ENCODE results near the gene MYO9A. TPM values are rescaled to one million over a fixed set of nuclear protein-coding genes. Genes with fewer than 3 reads are reported as not detected.

MYO9A gene
- total RNA-seq, 4 donors from 2014 or later, result 61.2 to 99.9 (median 79.9) TPM

- no peaks in the 10 kb centered on the region for H3K9me3 ChIP-seq
- H3K36me3 ChIP-seq, result no peaks in the 10 kb centered on the region
- TF ChIP-seq POLR2A (IDR thresholded peaks at IDR 0.05) (no peak), EP300 (IDR thresholded peaks at IDR 0.05) (no peak)
- TF ChIP-seq, protein P1, sequence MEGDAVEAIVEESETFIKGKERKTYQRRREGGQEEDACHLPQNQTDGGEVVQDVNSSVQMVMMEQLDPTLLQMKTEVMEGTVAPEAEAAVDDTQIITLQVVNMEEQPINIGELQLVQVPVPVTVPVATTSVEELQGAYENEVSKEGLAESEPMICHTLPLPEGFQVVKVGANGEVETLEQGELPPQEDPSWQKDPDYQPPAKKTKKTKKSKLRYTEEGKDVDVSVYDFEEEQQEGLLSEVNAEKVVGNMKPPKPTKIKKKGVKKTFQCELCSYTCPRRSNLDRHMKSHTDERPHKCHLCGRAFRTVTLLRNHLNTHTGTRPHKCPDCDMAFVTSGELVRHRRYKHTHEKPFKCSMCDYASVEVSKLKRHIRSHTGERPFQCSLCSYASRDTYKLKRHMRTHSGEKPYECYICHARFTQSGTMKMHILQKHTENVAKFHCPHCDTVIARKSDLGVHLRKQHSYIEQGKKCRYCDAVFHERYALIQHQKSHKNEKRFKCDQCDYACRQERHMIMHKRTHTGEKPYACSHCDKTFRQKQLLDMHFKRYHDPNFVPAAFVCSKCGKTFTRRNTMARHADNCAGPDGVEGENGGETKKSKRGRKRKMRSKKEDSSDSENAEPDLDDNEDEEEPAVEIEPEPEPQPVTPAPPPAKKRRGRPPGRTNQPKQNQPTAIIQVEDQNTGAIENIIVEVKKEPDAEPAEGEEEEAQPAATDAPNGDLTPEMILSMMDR (IDR thresholded peaks at IDR 0.05), result no peak
- H3K27me3 ChIP-seq, result no peaks in the 10 kb centered on the region
- H3K27ac ChIP-seq, result peak overlapping the region in 1 of 4 donors; percentile 74
- DNase-seq (ENCODE audit: low spot score in 2 of 2), result no peak
- no peak overlapping the region for H3K4me3 ChIP-seq
- 97 to 100% methylated on average over 4 of the region's 5 CpGs for WGBS, 2 donors
- peaks cover 0 to 25% (median 5%) of the 10 kb centered on the region in 4 donors for H3K4me1 ChIP-seq
Observed at GRCh38 chr15:72162569-72162968, 44.6 kb upstream of the MYO9A start.

DNA sequence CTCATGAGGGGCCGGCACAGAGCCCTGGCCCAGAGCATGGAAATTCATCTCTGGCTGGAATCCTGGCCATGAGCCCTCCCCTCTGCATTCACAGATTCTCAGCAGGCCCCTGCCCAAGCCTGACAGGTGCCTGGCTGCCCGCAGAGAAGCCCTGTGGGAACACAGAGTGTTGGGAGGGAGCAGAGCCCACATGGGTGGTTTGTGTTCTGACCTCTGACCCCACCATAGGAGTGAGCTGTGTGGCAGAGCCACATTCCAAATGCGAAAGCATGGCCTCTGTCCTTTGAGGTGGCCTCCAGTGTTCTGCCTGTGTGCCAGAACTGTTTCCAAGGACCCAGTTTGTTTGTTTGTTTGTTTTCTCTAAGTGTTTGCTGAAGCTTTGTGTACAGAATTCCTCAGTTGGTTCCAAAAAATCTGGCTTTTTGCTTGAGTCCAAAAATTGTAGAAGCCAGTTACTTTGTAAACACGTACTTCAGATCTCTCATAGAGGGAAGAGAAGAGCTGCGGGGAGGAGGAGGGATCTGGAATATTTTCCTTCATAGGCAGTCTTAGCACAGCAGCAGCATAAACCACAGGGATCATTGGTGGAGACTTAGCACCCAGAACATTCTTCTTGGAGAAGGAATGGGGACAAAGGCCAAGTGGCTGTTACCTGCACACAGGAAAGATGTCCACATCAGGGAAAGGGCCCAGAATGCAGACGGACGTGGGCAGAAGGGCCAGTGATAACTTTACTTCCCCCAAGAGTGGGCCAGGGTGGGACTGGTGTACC is 43.6 kb upstream of the MYO9A start:
- WGBS, 2 donors, result 47 to 56% methylated on average over 6 of the region's 7 CpGs
- Histone ChIP-seq H3K36me3 (no peaks in the 10 kb centered on the region), H3K9me3 (no peaks in the 10 kb centered on the region), H3K27me3 (no peaks in the 10 kb centered on the region), H3K4me3 (no peak overlapping the region), H3K4me1 (peaks cover 0 to 25% (median 5%) of the 10 kb centered on the region in 4 donors), H3K27ac (peak overlapping the region in 3 of 4 donors; percentile 33 to 74 (median 57))
- DNase-seq (ENCODE audit: low spot score in 2 of 2), result no peak
- TF ChIP-seq, protein P1 (IDR thresholded peaks at IDR 0.05), result no peak
- no peak for TF ChIP-seq EP300 (IDR thresholded peaks at IDR 0.05)

DNA sequence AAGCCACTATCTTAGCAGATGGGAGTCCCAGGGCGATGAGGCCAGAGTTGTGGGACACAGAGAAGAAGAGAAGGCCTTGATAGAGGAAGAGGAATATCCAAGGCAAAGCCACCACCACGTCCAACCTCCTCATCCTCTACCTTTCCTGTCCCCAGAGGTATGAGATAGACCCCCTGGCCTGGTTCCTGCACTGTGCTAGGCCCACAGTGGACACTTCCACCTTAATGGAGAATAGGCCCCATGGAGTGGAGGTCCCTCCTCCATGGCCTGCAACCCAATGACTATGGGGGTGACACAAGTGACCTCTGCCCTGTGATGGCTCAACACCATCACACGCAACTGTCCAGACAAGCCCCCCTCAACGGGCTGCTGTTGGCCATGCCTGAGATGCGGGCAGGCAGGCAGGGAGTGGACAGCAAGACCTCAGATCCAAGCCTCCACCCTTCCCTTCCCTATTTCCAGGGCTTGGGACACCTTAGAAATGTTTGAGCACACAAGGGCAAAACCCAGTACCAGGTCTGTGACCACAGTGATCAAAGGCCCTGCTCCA is 42.8 kb upstream of the MYO9A start:
- H3K9me3 ChIP-seq, result no peaks in the 10 kb centered on the region
- H3K4me1 ChIP-seq, result peaks cover 0 to 29% (median 5%) of the 10 kb centered on the region in 4 donors
- no peak for TF ChIP-seq EP300 (IDR thresholded peaks at IDR 0.05)
- TF ChIP-seq, protein P1 (IDR thresholded peaks at IDR 0.05), result no peak
- no peak for TF ChIP-seq POLR2A (IDR thresholded peaks at IDR 0.05)
- 91 to 97% methylated on average over 5 of the region's 5 CpGs for WGBS, 2 donors
- DNase-seq (ENCODE audit: low spot score in 2 of 2), result no peak
- H3K27ac ChIP-seq, result peak overlapping the region in 1 of 4 donors; percentile 74
- H3K36me3 ChIP-seq, result no peaks in the 10 kb centered on the region
- no peak overlapping the region for H3K4me3 ChIP-seq
- H3K27me3 ChIP-seq, result no peaks in the 10 kb centered on the region

GRCh38 chr15:72156928-72157327 is 39.0 kb upstream of the MYO9A start:
- TF ChIP-seq, protein P1 (IDR thresholded peaks at IDR 0.05), result no peak
- no peak for TF ChIP-seq POLR2A (IDR thresholded peaks at IDR 0.05)
- TF ChIP-seq EP300 (IDR thresholded peaks at IDR 0.05), result no peak
- Histone ChIP-seq H3K4me1 (peaks cover 0 to 33% (median under 1%) of the 10 kb centered on the region in 4 donors), H3K36me3 (no peaks in the 10 kb centered on the region), H3K9me3 (no peaks in the 10 kb centered on the region), H3K27ac (no peak overlapping the region), H3K27me3 (no peaks in the 10 kb centered on the region), H3K4me3 (no peak overlapping the region)
- DNase-seq (ENCODE audit: low spot score in 2 of 2), result no peak
- WGBS, 2 donors, result 87 to 90% methylated on average over 2 of the region's 2 CpGs
